ENCODE measurements around the gene RGL3. TPM values are rescaled to one million over a fixed set of nuclear protein-coding genes. Genes with fewer than 3 reads are reported as not detected.

RGL3 gene
- total RNA-seq, 1 experiment from 2014 or later = 65.9 TPM

DNA sequence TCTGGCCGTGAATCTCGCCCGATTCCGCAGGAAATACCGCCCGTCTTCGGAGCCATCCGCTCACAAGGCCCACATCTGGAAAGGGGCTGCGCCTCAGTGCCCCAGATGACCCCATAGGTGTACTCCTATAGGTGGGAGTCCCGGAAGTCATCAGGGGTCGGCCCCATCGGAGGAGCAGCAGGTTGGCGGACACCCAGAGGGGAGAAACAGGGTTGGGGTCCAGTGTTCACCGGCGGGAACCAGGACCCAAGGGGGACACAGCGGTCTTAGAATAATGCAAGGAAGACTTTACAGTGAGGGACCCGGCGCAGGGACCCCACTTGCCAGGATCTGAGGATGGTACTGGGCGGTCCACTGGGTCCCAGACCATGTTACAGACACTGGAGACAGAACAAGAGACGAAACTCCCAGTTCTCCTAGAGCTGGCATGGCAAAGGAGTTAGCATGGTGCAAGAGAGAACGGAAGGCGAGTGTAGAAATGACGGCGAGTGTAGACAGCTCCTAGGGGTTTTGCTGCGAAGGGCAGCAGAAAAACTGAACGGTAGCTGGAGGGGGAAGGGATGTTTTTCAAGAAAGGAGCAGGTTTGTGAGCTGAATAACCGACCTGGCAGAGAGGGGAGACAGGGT lies 4.2 kb upstream of the RGL3 start:
- no peaks in the 10 kb centered on the region; the same call in 1 of the 2 replicates for H3K27me3 ChIP-seq (ENCODE audit: insufficient read depth, low read length)
- no peak overlapping the region for H4K8ac ChIP-seq (replicated peaks; ENCODE audit: insufficient read length, low read depth, low read length)

More for the DNA sequence above, 4.2 kb upstream of the RGL3 start:
- Histone ChIP-seq H3K79me1 (ENCODE audit: insufficient read depth, low read depth, low read length, poor library complexity, severe bottlenecking) (no peaks in the 10 kb centered on the region), H3K23me2 (ENCODE audit: insufficient read length, low read depth, low read length, poor library complexity, severe bottlenecking) (peaks cover 28% of the 10 kb centered on the region), H3K23ac (ENCODE audit: insufficient read length, low read depth, low read length) (no peak overlapping the region), H2BK120ac (ENCODE audit: low read depth, low read length, poor library complexity, severe bottlenecking) (no peak overlapping the region), H4K5ac (ENCODE audit: insufficient read length, low read depth, low read length) (no peak overlapping the region), H2AK5ac (ENCODE audit: insufficient read length, low read length) (no peak overlapping the region), H3K18ac (ENCODE audit: insufficient read length, low read depth, low read length) (no peak overlapping the region), H3K4me2 (ENCODE audit: insufficient read depth, insufficient read length, low read length) (peak overlapping the region; percentile 72), H2BK20ac (ENCODE audit: low read depth, low read length, poor library complexity, severe bottlenecking) (no peak overlapping the region), H3K14ac (ENCODE audit: insufficient read depth, low read length) (no peak overlapping the region), H3T11ph (ENCODE audit: low read length) (no peak overlapping the region), H3K4me1 (ENCODE audit: insufficient read depth, low read length) (no peaks in the 10 kb centered on the region), H2BK12ac (ENCODE audit: insufficient read length, low read depth, low read length) (no peak overlapping the region), H3K9me3 (ENCODE audit: control insufficient read depth, low read depth, low read length) (no peaks in the 10 kb centered on the region), H3K9ac (ENCODE audit: extremely low read depth, insufficient read length, low read length) (no peak overlapping the region), H2AFZ (ENCODE audit: low read length) (no peak overlapping the region), H3K4ac (ENCODE audit: low read depth, low read length) (no peak overlapping the region), H3K56ac (ENCODE audit: insufficient read length, low read depth, low read length) (no peak overlapping the region), H3K27ac (ENCODE audit: insufficient read length, low read depth, low read length) (no peak overlapping the region), H3K79me2 (ENCODE audit: insufficient read depth, low read length) (no peaks in the 10 kb centered on the region), H2BK5ac (ENCODE audit: insufficient read length, low read length) (no peak overlapping the region), H4K91ac (ENCODE audit: insufficient read length, low read depth, low read length) (no peak overlapping the region), H4K20me1 (ENCODE audit: control insufficient read depth, insufficient read depth, insufficient read length) (no peaks in the 10 kb centered on the region), H2BK15ac (ENCODE audit: low read depth, low read length) (no peak overlapping the region)
- TF ChIP-seq CTCF (conservative IDR thresholded peaks at IDR 0.05) = no peak
- Mint-ChIP-seq H3K4me3 (peak overlapping the region; percentile 69 to 92; a peak in 4 of 5 replicates), H3K9me3 (no peaks in the 10 kb centered on the region; a peak in 2 of 5 replicates), H3K36me3 (ENCODE audit: insufficient read depth in 1 of 3, low read depth in 3 of 3) (no peaks in the 10 kb centered on the region), H3K4me1 (peaks cover 20 to 26% of the 10 kb centered on the region in 2 experiments), H3K27ac (no peak overlapping the region), H3K27me3 (ENCODE audit: low read depth) (peaks cover 27% of the 10 kb centered on the region)
- WGBS (ENCODE audit: extremely low coverage, insufficient read length, low lambda C conversion rate) = no CpG with 5 or more reads among the region's 27 CpGs
- no peak for DNase-seq

Data from H9 (cell line).